ENCODE measurements around the gene LETMD1.

DNA sequence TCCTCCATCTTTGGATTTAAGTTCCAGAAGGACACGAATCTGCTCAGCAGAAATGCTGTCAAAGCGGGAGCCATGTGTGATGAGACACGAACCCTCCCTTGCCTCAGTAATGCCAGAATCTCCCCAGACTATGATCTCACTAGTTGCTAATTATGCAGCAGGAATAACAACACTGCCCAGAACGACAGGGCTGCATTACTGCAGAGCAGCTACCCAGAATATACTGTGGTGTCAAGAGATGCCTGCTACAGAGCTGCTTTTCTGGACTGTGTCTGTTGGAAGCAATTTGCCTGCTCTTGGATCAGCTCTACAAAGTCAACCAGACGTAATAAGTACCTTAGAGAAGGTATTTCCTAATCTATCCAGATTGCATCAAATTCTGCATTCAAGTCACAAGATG is 29.8 kb downstream of the LETMD1 start:
- TF ChIP-seq, protein P1, sequence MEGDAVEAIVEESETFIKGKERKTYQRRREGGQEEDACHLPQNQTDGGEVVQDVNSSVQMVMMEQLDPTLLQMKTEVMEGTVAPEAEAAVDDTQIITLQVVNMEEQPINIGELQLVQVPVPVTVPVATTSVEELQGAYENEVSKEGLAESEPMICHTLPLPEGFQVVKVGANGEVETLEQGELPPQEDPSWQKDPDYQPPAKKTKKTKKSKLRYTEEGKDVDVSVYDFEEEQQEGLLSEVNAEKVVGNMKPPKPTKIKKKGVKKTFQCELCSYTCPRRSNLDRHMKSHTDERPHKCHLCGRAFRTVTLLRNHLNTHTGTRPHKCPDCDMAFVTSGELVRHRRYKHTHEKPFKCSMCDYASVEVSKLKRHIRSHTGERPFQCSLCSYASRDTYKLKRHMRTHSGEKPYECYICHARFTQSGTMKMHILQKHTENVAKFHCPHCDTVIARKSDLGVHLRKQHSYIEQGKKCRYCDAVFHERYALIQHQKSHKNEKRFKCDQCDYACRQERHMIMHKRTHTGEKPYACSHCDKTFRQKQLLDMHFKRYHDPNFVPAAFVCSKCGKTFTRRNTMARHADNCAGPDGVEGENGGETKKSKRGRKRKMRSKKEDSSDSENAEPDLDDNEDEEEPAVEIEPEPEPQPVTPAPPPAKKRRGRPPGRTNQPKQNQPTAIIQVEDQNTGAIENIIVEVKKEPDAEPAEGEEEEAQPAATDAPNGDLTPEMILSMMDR (conservative IDR thresholded peaks at IDR 0.05; ENCODE audit: low read depth, low read length) = no peak
- no peak for TF ChIP-seq EZH2phosphoT487 (IDR thresholded peaks at IDR 0.05; ENCODE audit: borderline replicate concordance, low read length)

Measured in PC-3 (cell line).